ENCODE measurements around the gene PLEKHA1. TPM values are rescaled to one million over a fixed set of nuclear protein-coding genes. Genes with fewer than 3 reads are reported as not detected.
A peak's percentile ranks its signal among the peaks of the same experiment; 100 is the strongest.

The PLEKHA1 gene
- total and polyA plus RNA-seq, 2 donors (not counting 1 experiment from before 2014, with no cell fraction given), result 9.0 to 34.0 TPM

GRCh38 chr10:122326385-122326784 is 48.1 kb upstream of the PLEKHA1 start:
- H3K9me3 ChIP-seq (ENCODE audit: control extremely low read depth in 1 of 3, control insufficient read depth in 2 of 3, insufficient read depth in 1 of 3, low read length in 2 of 3), result no peaks in the 10 kb centered on the region
- H3K4me1 ChIP-seq (ENCODE audit: control insufficient read depth in 2 of 2, insufficient read depth in 2 of 2, low read length in 2 of 2), result peaks cover 18 to 29% of the 10 kb centered on the region in 2 donors
- intact Hi-C loops (cut with micrococcal nuclease), result no loop called here
- no peak overlapping the region for H3K27ac ChIP-seq (ENCODE audit: low read length in 2 of 2)
- H3K9me3 Mint-ChIP-seq (ENCODE audit: insufficient read depth), result no peaks in the 10 kb centered on the region
- ChIA-PET CTCF (no interaction called here), POLR2A (no interaction called here)
- H2AFZ ChIP-seq (ENCODE audit: insufficient read depth, low read depth, low read length, poor library complexity, severe bottlenecking), result no peak overlapping the region
- no peak overlapping the region for H3K27ac Mint-ChIP-seq
- peaks cover 47% of the 10 kb centered on the region for H3K27me3 Mint-ChIP-seq
- H3K4me1 Mint-ChIP-seq, result peaks cover 17% of the 10 kb centered on the region
- ATAC-seq (ENCODE audit: low read depth), result peak; percentile 31
- TF ChIP-seq EZH2 (IDR thresholded peaks at IDR 0.05; ENCODE audit: borderline replicate concordance, insufficient read depth, low read depth, low read length, poor library complexity, severe bottlenecking) (no peak), CTCF (IDR thresholded peaks at IDR 0.05) (no peak)
- H3K27me3 ChIP-seq (replicated peaks in 1 of 4; ENCODE audit: control extremely low read depth in 1 of 4, control insufficient read depth in 3 of 4, insufficient read depth in 4 of 4, low read length in 3 of 4), result peaks cover 0 to 4% (median 2%) of the 10 kb centered on the region in 4 experiments
- no peaks in the 10 kb centered on the region for H3K79me2 ChIP-seq (ENCODE audit: control insufficient read depth, insufficient read depth, low read length)
- no peak for DNase-seq
- no peaks in the 10 kb centered on the region for H4K20me1 ChIP-seq (ENCODE audit: control insufficient read depth, insufficient read depth, low read length, poor library complexity, severe bottlenecking)
- no peak overlapping the region for H3K4me2 ChIP-seq (replicated peaks; ENCODE audit: low read depth, low read length, poor library complexity, severe bottlenecking)
- WGBS (ENCODE audit: insufficient coverage), result 14% methylated on average over 1 of the region's 5 CpGs
- H3K4me3 ChIP-seq (ENCODE audit: control extremely low read depth in 1 of 5, extremely low read depth in 1 of 5, insufficient read depth in 1 of 5, low read depth in 2 of 5, low read length in 4 of 5), result no peak overlapping the region
- no peak overlapping the region for H3K4me3 Mint-ChIP-seq
- H3K9ac ChIP-seq (ENCODE audit: low read length), result no peak overlapping the region
- no peaks in the 10 kb centered on the region for H3K36me3 ChIP-seq (replicated peaks in 1 of 2; ENCODE audit: control extremely low read depth in 1 of 2, control insufficient read depth in 1 of 2, extremely low read depth in 1 of 2, insufficient read depth in 2 of 2, low read length in 1 of 2)

GRCh38 chr10:122326806-122327205 is 47.7 kb upstream of the PLEKHA1 start:
- no peak for TF ChIP-seq EZH2 (IDR thresholded peaks at IDR 0.05; ENCODE audit: borderline replicate concordance, insufficient read depth, low read depth, low read length, poor library complexity, severe bottlenecking)
- no peak for TF ChIP-seq CTCF (IDR thresholded peaks at IDR 0.05)
- H3K9ac ChIP-seq (ENCODE audit: low read length), result no peak overlapping the region
- no peak overlapping the region for H3K4me3 ChIP-seq (ENCODE audit: control extremely low read depth in 1 of 5, extremely low read depth in 1 of 5, insufficient read depth in 1 of 5, low read depth in 2 of 5, low read length in 4 of 5)
- 89% methylated on average over 5 of the region's 6 CpGs for WGBS (ENCODE audit: insufficient coverage)
- H4K20me1 ChIP-seq (ENCODE audit: control insufficient read depth, insufficient read depth, low read length, poor library complexity, severe bottlenecking), result no peaks in the 10 kb centered on the region
- no peaks in the 10 kb centered on the region for H3K36me3 ChIP-seq (replicated peaks in 1 of 2; ENCODE audit: control extremely low read depth in 1 of 2, control insufficient read depth in 1 of 2, extremely low read depth in 1 of 2, insufficient read depth in 2 of 2, low read length in 1 of 2)
- H3K27me3 ChIP-seq (replicated peaks in 1 of 4; ENCODE audit: control extremely low read depth in 1 of 4, control insufficient read depth in 3 of 4, insufficient read depth in 4 of 4, low read length in 3 of 4), result peaks cover 0 to 6% (median 2%) of the 10 kb centered on the region in 4 experiments
- ATAC-seq (ENCODE audit: low read depth) (no peak), DNase-seq (no peak)
- POLR2A ChIA-PET, result no interaction called here
- H3K79me2 ChIP-seq (ENCODE audit: control insufficient read depth, insufficient read depth, low read length), result no peaks in the 10 kb centered on the region
- no peak overlapping the region for H3K4me2 ChIP-seq (replicated peaks; ENCODE audit: low read depth, low read length, poor library complexity, severe bottlenecking)
- CTCF ChIA-PET, result no interaction called here
- H2AFZ ChIP-seq (ENCODE audit: insufficient read depth, low read depth, low read length, poor library complexity, severe bottlenecking), result no peak overlapping the region
- Mint-ChIP-seq H3K4me1 (peaks cover 17% of the 10 kb centered on the region), H3K4me3 (no peak overlapping the region), H3K27me3 (peaks cover 48% of the 10 kb centered on the region), H3K27ac (no peak overlapping the region), H3K9me3 (ENCODE audit: insufficient read depth) (no peaks in the 10 kb centered on the region)
- intact Hi-C loops (cut with micrococcal nuclease), result no loop called here
- H3K27ac ChIP-seq (ENCODE audit: low read length in 2 of 2), result no peak overlapping the region
- no peaks in the 10 kb centered on the region for H3K9me3 ChIP-seq (ENCODE audit: control extremely low read depth in 1 of 3, control insufficient read depth in 2 of 3, insufficient read depth in 1 of 3, low read length in 2 of 3)
- peaks cover 18 to 29% of the 10 kb centered on the region in 2 donors for H3K4me1 ChIP-seq (ENCODE audit: control insufficient read depth in 2 of 2, insufficient read depth in 2 of 2, low read length in 2 of 2)

Measured in B cell (primary cell).